GM18907 (cell line): Measurements from ENCODE around the gene GPHA2.

ENCODE experiments used
- ATAC-seq: cut with Tn5 transposase; IDR thresholded peaks from one replicate; pipeline ENCODE4 v1.9.1; 2021; ENCODE audit warnings: mild to moderate bottlenecking, moderate library complexity; ENCODE audit not compliant: unreplicated experiment

Gene GPHA2

GRCh38 chr11:64911689-64912088 is 24.0 kb downstream of the GPHA2 start:
- ATAC-seq = no peak

- ATAC-seq = no peak
These were observed 24.6 kb downstream of the GPHA2 start for GRCh38 chr11:64911142-64911541.

- no peak for ATAC-seq
These were observed 25.1 kb downstream of the GPHA2 start for GRCh38 chr11:64910451-64911093.

- no peak for ATAC-seq
These were observed 25.9 kb downstream of the GPHA2 start for GRCh38 chr11:64909653-64910343.

- ATAC-seq = no peak
These were observed 26.9 kb downstream of the GPHA2 start for GRCh38 chr11:64908766-64909165.

- no peak for ATAC-seq
These were observed 29.4 kb downstream of the GPHA2 start for GRCh38 chr11:64906314-64906635.

- no peak for ATAC-seq
These were observed 30.0 kb downstream of the GPHA2 start for GRCh38 chr11:64905516-64906313.

GRCh38 chr11:64903291-64903833 is 32.3 kb downstream of the GPHA2 start:
- ATAC-seq = no peak

- no peak for ATAC-seq
These were observed 33.4 kb downstream of the GPHA2 start for GRCh38 chr11:64902102-64902900.

- ATAC-seq = no peak
These were observed 34.9 kb downstream of the GPHA2 start for GRCh38 chr11:64900774-64901173.

- ATAC-seq = no peak
These were observed 35.4 kb downstream of the GPHA2 start for GRCh38 chr11:64900263-64900678.

- ATAC-seq = no peak
These were observed 37.2 kb downstream of the GPHA2 start for GRCh38 chr11:64898541-64898940.

GRCh38 chr11:64898076-64898445 is 37.6 kb downstream of the GPHA2 start:
- no peak for ATAC-seq

GRCh38 chr11:64897381-64898075 is 38.2 kb downstream of the GPHA2 start:
- no peak for ATAC-seq

GRCh38 chr11:64896448-64897022 is 39.2 kb downstream of the GPHA2 start:
- ATAC-seq = no peak

GRCh38 chr11:64894812-64895452 is 40.8 kb downstream of the GPHA2 start:
- no peak for ATAC-seq

GRCh38 chr11:64894070-64894811 is 41.5 kb downstream of the GPHA2 start:
- no peak for ATAC-seq

- ATAC-seq = no peak
These were observed 42.3 kb downstream of the GPHA2 start for GRCh38 chr11:64893194-64894069.
